ENCODE measurements around the gene MAN1A1.
A peak's percentile ranks its signal among the peaks of the same experiment; 100 is the strongest.

DNA sequence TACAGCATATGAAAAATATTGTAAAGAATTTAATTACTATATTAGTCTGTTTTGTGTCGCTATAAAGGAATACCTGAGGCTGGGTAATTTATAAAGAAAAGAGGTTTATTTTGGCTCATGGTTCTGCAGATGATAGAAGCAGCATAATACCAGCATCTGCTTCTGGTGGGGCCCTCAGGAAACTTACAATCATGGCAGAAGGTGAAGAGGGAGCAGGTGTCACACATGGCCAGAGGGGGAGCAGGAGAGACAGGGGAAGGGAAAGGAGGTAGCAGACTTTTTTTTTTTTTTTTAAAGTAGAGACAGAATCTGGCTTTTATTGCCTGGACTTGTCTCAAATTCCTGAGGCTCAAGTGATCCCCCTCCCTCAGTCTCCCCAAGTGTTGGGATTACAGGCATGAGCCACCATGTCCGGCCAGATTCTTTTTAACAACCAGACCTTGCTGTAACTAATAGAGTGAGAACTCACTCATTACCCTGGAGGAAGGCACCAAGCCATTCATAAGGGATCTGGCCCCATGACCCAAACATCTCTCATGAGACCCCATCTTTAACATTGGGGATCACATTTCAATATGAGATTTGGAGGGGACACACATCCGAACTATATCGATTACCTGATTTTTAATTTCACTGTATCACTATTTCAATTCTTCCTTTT is 64.6 kb downstream of the MAN1A1 start:
- TF ChIP-seq, protein P1, sequence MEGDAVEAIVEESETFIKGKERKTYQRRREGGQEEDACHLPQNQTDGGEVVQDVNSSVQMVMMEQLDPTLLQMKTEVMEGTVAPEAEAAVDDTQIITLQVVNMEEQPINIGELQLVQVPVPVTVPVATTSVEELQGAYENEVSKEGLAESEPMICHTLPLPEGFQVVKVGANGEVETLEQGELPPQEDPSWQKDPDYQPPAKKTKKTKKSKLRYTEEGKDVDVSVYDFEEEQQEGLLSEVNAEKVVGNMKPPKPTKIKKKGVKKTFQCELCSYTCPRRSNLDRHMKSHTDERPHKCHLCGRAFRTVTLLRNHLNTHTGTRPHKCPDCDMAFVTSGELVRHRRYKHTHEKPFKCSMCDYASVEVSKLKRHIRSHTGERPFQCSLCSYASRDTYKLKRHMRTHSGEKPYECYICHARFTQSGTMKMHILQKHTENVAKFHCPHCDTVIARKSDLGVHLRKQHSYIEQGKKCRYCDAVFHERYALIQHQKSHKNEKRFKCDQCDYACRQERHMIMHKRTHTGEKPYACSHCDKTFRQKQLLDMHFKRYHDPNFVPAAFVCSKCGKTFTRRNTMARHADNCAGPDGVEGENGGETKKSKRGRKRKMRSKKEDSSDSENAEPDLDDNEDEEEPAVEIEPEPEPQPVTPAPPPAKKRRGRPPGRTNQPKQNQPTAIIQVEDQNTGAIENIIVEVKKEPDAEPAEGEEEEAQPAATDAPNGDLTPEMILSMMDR (conservative IDR thresholded peaks at IDR 0.05; ENCODE audit: low read length), result peak; percentile 59
- TF ChIP-seq EZH2phosphoT487 (IDR thresholded peaks at IDR 0.05; ENCODE audit: borderline replicate concordance), result no peak

Measured in Loucy (cell line).